Measurements from ENCODE around the gene RNF183. TPM values are rescaled to one million over a fixed set of nuclear protein-coding genes. Genes with fewer than 3 reads are reported as not detected.
"Not testable (repeated sequence)": the region's sequence is repeated elsewhere in the genome, so short reads cannot be mapped to it uniquely, and the experiment has no call there.

The RNF183 gene
- total RNA-seq, 1 donor from 2014 or later = not detected

GRCh38 chr9:113301548-113301947 lies 1.6 kb downstream of the RNF183 start:
- ATAC-seq (ENCODE audit: low read depth) (no peak), DNase-seq (no peak)
- Mint-ChIP-seq H3K36me3 (ENCODE audit: low read depth) (no peaks in the 10 kb centered on the region), H3K27ac (no peak overlapping the region), H3K9me3 (no peaks in the 10 kb centered on the region), H3K27me3 (peaks cover 23% of the 10 kb centered on the region), H3K4me3 (no peak overlapping the region), H3K4me1 (no peaks in the 10 kb centered on the region)
- no peak for TF ChIP-seq CTCF (IDR thresholded peaks at IDR 0.05)
- intact Hi-C loops (cut with micrococcal nuclease) = no loop called here
- ChIA-PET CTCF (no interaction called here), POLR2A (no interaction called here)

GRCh38 chr9:113299800-113300292 lies 3.3 kb downstream of the RNF183 start:
- ChIA-PET CTCF (no interaction called here), POLR2A (no interaction called here)
- intact Hi-C loops (cut with micrococcal nuclease) = no loop called here

GRCh38 chr9:113298924-113299770 lies 4.0 kb downstream of the RNF183 start:
- H3K36me3 Mint-ChIP-seq (ENCODE audit: low read depth) = no peaks in the 10 kb centered on the region
- no peak overlapping the region for H3K4me3 Mint-ChIP-seq
- CTCF ChIA-PET = no interaction called here
- ATAC-seq (ENCODE audit: low read depth) (no peak), DNase-seq (no peak)
- H3K27me3 Mint-ChIP-seq = peaks cover 22% of the 10 kb centered on the region
- POLR2A ChIA-PET = no interaction called here
- no peaks in the 10 kb centered on the region for H3K4me1 Mint-ChIP-seq
- no peaks in the 10 kb centered on the region for H3K9me3 Mint-ChIP-seq
- intact Hi-C loops (cut with micrococcal nuclease) = no loop called here
- no peak overlapping the region for H3K27ac Mint-ChIP-seq
- no peak for TF ChIP-seq CTCF (IDR thresholded peaks at IDR 0.05)

More at GRCh38 chr9:113299800-113300292, 3.3 kb downstream of the RNF183 start:
- ATAC-seq (ENCODE audit: low read depth) = no peak
- no peak for DNase-seq
- Mint-ChIP-seq H3K36me3 (ENCODE audit: low read depth) (no peaks in the 10 kb centered on the region), H3K27me3 (peaks cover 22% of the 10 kb centered on the region), H3K4me3 (no peak overlapping the region), H3K27ac (no peak overlapping the region), H3K4me1 (no peaks in the 10 kb centered on the region), H3K9me3 (no peaks in the 10 kb centered on the region)
- TF ChIP-seq CTCF (IDR thresholded peaks at IDR 0.05) = no peak

GRCh38 chr9:113298311-113298710 lies 4.9 kb downstream of the RNF183 start:
- no peak overlapping the region for H3K27ac Mint-ChIP-seq
- ChIA-PET CTCF (no interaction called here), POLR2A (no interaction called here)
- intact Hi-C loops (cut with micrococcal nuclease) = no loop called here
- H3K9me3 Mint-ChIP-seq = no peaks in the 10 kb centered on the region
- H3K4me3 Mint-ChIP-seq = no peak overlapping the region
- ATAC-seq (ENCODE audit: low read depth) (no peak), DNase-seq (no peak)
- TF ChIP-seq CTCF (IDR thresholded peaks at IDR 0.05) = no peak
- H3K4me1 Mint-ChIP-seq = no peaks in the 10 kb centered on the region
- H3K36me3 Mint-ChIP-seq (ENCODE audit: low read depth) = peaks cover 6% of the 10 kb centered on the region
- H3K27me3 Mint-ChIP-seq = peaks cover 19% of the 10 kb centered on the region

GRCh38 chr9:113296796-113297558 lies 6.2 kb downstream of the RNF183 start:
- CTCF ChIA-PET = no interaction called here

GRCh38 chr9:113296247-113296646 lies 6.9 kb downstream of the RNF183 start:
- H3K4me1 Mint-ChIP-seq; ATAC-seq (ENCODE audit: low read depth); DNase-seq; H3K27ac Mint-ChIP-seq; intact Hi-C loops (cut with micrococcal nuclease); H3K4me3 Mint-ChIP-seq; H3K9me3 Mint-ChIP-seq; CTCF ChIA-PET; POLR2A ChIA-PET; H3K27me3 Mint-ChIP-seq: not testable (repeated sequence)
- peaks cover 24% of the 10 kb centered on the region for H3K36me3 Mint-ChIP-seq (ENCODE audit: low read depth)

More at GRCh38 chr9:113296796-113297558, 6.2 kb downstream of the RNF183 start:
- no peaks in the 10 kb centered on the region for H3K9me3 Mint-ChIP-seq
- H3K27me3 Mint-ChIP-seq = peaks cover 7% of the 10 kb centered on the region
- ATAC-seq (ENCODE audit: low read depth) = no peak
- DNase-seq = no peak
- TF ChIP-seq CTCF (IDR thresholded peaks at IDR 0.05) = no peak
- intact Hi-C loops (cut with micrococcal nuclease) = no loop called here
- H3K4me3 Mint-ChIP-seq = no peak overlapping the region
- no peaks in the 10 kb centered on the region for H3K4me1 Mint-ChIP-seq
- H3K36me3 Mint-ChIP-seq (ENCODE audit: low read depth) = peaks cover 18% of the 10 kb centered on the region
- POLR2A ChIA-PET = no interaction called here
- H3K27ac Mint-ChIP-seq = no peak overlapping the region

Data from activated B cell treated with CpG ODN at 0.5 μM for 24 hours (primary cell).